HEK293 (cell line): Measurements from ENCODE around the gene SPEM3.
A peak's percentile ranks its signal among the peaks of the same experiment; 100 is the strongest.

Experiments
- CTCF ChIP-seq: fragments of 450-650 bp; formaldehyde crosslinking; IDR thresholded peaks from 2 replicates; pipeline ENCODE4 v1.5.1; 2016; ENCODE audit warnings: missing biosample characterization, missing genetic modification characterization
- ZBTB26 ChIP-seq: fragments of 450-650 bp; formaldehyde crosslinking; optimal IDR thresholded peaks from 2 replicates; pipeline ENCODE3; 2016; ENCODE audit warnings: missing biosample characterization, mild to moderate bottlenecking, missing genetic modification characterization
- ZNF140 ChIP-seq: fragments of 450-650 bp; formaldehyde crosslinking; IDR thresholded peaks from 2 replicates; pipeline ENCODE4 v1.5.1; 2016; ENCODE audit warnings: missing biosample characterization, missing genetic modification characterization
- ZNF174 ChIP-seq: fragments of 450-650 bp; formaldehyde crosslinking; IDR thresholded peaks from 2 replicates; pipeline ENCODE4 v1.5.0; 2017; ENCODE audit warnings: missing biosample characterization, mild to moderate bottlenecking, missing genetic modification characterization
- ZNF24 ChIP-seq: fragments of 450-650 bp; formaldehyde crosslinking; IDR thresholded peaks from 2 replicates; pipeline ENCODE4 v1.5.1; 2016; ENCODE audit warnings: missing biosample characterization, missing genetic modification characterization
- ZNF335 ChIP-seq: fragments of 450-650 bp; formaldehyde crosslinking; conservative IDR thresholded peaks from 2 replicates; pipeline ENCODE4 v1.5.1; 2016; ENCODE audit warnings: missing biosample characterization, missing genetic modification characterization
- ZNF433 ChIP-seq: fragments of 450-650 bp; formaldehyde crosslinking; IDR thresholded peaks from 2 replicates; pipeline ENCODE4 v1.5.1; 2016; ENCODE audit warnings: missing biosample characterization, missing genetic modification characterization, low read depth
- ZNF580 ChIP-seq: fragments of 450-650 bp; formaldehyde crosslinking; IDR thresholded peaks from 2 replicates; pipeline ENCODE4 v1.5.1; 2016; ENCODE audit warnings: missing biosample characterization, missing genetic modification characterization
- ZNF639 ChIP-seq: fragments of 450-650 bp; formaldehyde crosslinking; IDR thresholded peaks from 2 replicates; pipeline ENCODE4 v1.5.1; 2016; ENCODE audit warnings: missing biosample characterization, missing genetic modification characterization
- ZNF785 ChIP-seq: fragments of 450-650 bp; formaldehyde crosslinking; IDR thresholded peaks from 2 replicates; pipeline ENCODE4 v1.5.1; 2016; ENCODE audit warnings: missing biosample characterization, missing genetic modification characterization

GRCh38 chr17:7480089-7480384 lies 51.4 kb downstream of the SPEM3 start:
- TF ChIP-seq CTCF (tag by site-specific recombination) (no peak; the same call in 1 of the 2 replicates), ZNF785 (tag by site-specific recombination) (no peak), ZBTB26 (peak; percentile 26), ZNF580 (tag by site-specific recombination) (no peak), ZNF174 (tag by site-specific recombination) (no peak), ZNF24 (tag by site-specific recombination) (no peak), ZNF335 (tag by site-specific recombination) (peak; percentile 49; the same call in 1 of the 2 replicates), ZNF639 (tag by site-specific recombination) (no peak), ZNF433 (tag by site-specific recombination) (no peak), ZNF140 (no peak)
